HG02973 (cell line): ENCODE data around the gene TMC7.
"Not testable (repeated sequence)": the region's sequence is repeated elsewhere in the genome, so short reads cannot be mapped to it uniquely, and the experiment has no call there.

ENCODE experiments used
- ATAC-seq: cut with Tn5 transposase; IDR thresholded peaks from one replicate; pipeline ENCODE4 v1.9.1; 2021; ENCODE audit warnings: moderate library complexity; ENCODE audit not compliant: unreplicated experiment

The TMC7 gene

DNA sequence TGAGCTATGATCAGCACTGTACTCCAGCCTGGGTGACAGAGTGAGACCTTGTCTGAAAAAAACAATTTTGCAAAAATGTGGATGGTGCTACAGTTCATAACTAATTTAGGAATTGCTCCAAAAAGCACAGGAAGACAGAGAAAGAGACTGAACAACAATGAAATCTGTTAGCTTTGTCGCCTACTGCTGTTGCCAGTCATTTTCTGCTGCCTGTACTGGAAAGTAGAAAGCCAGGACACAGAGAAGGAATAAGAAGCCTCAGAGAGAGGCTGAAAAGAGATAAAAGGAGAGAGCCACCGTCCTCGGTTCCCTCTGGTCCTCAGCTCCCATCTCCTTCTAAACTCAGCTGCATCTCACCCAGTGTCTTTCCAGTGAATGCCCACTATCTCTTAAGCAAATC is 8.6 kb upstream of the TMC7 start:
- no peak for ATAC-seq

DNA sequence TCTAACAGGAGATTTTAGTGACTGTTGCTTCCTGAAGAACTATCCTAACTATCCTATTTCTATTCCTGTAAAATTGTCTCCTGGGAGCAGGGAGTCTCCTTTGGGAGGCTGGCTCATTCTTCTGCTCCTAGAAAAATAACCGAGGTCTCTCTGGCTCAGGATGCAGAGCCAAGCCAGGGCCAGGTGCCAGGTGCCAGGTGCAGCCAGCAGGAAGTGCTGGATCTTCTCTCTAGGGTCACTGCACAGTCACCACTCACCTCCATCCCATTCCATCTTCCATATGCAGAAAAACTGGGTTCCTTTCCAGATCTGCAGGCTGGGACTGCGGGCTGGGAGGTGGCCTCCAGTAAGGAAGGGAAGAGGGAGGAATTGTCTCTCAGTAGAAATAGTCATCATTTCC is 3.8 kb upstream of the TMC7 start:
- no peak for ATAC-seq

DNA sequence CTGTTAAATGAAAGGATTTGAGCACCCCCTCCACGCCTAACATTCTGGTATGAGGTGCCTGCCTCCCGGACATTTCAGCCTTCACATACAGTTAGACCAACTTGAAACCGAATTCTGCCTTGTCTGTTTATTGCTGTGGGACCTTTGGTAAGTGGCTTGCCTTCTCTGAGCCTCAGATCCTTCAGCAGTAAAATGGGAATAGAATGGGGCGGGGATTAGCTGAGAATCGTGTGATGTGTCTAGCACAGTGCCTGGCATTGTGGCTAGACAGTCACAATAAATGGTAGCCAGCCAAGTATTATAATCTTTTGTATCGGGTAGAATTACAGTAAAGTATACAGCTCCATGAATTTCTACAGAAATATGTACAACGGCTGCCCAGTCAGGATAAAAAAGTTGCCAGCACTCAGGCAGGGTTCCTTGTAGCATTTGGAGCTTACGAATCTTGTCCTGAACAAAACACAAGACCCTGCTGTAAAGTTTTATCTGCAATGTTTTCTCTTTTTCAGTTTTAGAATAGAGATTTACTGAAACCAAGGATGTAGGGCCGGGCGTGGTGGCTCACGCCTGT is 786 bp downstream of the TMC7 start:
- ATAC-seq = no peak

DNA sequence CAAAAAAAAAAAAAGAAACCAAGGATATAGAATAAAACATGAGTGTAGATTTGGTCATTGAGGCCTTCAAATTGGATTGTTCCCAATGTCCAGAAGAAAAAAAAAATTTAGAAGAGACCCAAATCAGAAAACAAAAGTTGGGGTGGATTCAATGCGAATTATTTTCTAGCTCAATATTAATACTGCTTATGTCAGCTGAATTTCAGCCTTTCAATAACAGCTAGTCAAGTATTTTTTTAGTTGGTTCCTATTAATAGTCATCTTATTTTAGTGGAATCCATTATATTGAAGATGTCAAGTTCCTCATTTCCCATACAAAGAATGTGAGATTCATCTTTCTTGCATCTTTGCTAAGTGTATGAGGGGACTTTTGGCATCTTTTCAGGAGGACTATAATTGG is 1.5 kb downstream of the TMC7 start:
- ATAC-seq = not testable (repeated sequence)

DNA sequence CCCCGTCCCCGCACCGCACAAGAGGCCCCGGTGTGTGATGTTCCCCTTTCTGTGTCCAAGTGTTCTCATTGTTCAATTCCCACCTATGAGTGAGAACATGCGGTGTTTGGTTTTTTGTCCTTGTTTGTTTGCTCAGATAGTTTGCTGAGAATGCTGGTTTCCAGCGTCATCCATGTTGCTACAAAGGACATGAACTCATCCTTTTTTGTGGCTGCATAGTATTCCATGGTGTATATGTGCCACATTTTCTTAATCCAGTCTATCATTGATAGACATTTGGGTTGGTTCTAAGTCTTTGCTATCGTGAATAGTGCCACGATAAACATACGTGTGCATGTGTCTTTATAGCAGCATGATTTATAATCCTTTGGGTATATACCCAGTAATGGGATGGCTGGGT is 8.0 kb downstream of the TMC7 start:
- not testable (repeated sequence) for ATAC-seq

DNA sequence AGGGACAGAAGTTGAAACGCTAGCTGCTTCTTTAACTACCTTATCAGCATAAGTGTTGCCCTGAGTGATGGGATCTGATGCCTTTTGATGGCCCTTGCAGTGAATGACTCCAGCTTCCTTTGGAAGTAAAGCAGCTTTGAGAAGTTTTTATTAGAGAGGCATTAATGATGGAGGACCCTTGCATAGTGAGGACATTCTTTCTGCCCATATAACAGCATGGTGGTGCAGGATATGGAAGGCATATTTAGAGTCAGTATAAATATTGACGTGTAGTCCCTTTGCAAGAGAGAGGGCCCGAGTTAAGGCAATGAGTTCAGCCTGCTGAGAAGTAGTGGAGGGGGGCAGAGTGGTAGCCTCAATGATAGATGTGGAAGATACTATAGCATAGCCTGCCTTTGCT is 9.8 kb downstream of the TMC7 start:
- not testable (repeated sequence) for ATAC-seq

DNA sequence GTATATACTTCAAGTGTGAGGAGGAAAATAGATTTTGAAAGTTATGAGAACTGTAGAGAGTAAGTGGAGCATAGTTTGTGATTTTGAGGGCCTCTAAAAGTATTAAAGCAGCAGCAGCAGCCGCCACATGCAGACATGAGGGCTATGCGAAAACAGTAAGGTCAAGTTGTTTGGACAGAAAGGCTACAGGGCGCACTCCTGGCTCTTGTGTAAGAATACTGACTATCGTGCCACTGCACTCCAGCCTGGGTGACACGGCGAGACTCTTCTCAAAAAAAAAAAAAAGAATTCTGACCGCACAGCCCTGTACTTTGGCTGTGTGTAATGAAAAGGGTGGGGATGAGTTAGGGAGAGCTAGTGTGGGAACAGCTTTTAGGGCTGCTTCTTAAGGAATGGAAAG is 10.4 kb downstream of the TMC7 start:
- ATAC-seq = not testable (repeated sequence)

DNA sequence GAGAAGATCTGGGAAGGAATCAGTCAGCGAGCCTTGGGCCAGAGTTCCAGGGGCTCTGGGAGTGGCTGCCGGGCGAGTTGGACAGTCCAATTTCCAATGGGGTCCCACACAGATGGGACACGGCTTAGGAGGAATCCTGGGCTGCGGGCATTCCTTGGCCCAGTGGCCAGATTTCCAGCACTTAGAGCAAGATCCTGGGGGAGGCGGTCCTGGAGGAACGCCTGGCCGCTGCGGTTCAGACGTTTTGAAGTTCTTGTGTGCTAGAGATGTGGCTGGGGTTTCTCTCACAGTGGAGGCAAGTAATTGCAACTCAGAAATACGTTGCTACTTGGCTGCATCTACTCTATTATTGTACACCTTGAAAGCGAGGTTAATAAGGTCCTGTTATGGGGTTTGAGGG is 11.7 kb downstream of the TMC7 start:
- ATAC-seq = not testable (repeated sequence)

DNA sequence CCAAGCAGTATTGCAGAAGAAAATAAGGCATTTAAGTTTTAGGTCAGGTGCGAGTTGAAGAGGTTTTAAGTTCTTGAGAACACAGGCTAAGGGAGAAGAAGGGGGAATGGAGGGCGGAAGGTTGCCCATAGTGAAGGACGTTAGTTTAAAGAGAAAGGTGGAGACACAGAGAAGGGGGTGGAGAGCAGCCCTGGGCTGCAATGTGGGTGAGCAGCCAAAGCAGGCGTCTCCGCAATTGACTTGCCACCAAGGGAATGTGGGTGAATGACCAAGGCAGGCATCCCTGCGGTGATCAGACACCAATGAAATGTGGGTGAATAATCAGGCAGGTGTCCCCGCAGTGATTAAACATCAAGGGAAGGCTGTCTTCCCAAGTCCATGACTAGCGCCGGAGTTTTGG is 12.8 kb downstream of the TMC7 start:
- not testable (repeated sequence) for ATAC-seq

DNA sequence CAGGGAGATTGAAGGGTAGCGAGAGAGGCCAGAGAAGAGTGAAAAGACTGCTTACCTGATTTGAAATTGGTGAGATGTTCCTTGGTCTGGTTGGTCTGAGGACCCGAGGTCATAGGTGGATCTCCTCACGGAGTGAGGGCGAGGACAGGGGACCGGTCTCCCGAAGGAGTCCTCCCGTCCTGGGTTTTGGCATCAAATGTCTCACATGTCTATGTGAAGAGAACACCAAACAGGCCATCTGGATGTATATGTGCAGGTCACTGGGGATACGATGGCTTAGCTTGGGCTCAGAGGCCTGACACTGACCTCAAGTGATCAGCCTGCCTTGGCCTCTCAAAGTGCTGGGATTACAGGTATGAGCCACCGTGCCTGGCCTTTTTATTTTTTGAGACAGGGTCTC is 13.3 kb downstream of the TMC7 start:
- ATAC-seq = not testable (repeated sequence)

DNA sequence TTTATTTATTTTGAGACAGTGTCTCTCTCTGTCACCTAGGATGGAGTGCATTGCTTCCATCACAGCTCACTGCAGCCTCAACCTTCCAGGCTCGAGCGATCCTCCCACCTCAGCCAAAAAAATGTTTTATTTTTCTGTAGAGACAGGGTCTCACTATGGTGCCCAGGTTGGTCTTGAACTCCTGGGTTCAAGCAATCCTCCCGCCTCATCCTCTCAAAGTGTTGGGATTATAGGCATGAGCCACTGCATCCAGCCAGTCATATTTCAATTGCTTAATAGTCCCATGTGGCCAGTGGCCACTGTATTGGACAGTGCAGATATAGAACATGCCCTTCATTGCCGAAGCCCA is 15.3 kb downstream of the TMC7 start:
- no peak for ATAC-seq

DNA sequence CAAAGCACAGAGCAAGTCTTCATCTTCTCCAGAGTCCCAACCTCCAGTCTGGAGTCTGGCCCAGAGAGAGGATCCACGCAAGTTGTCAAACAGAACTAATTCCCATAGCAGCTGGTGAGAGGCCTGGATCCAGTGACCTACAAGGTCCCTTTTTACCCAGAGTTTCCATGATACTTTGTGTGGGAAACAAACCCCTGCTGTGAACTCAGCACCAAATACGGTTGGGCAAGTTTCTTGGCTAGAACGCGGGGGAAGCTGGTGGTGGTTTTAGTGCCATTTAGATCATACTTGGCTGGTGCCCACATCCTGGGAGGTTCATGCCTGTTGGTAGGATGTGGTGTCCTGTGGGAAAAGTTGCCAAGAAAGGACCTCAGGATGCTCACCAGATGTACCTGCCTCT is 18.1 kb downstream of the TMC7 start:
- ATAC-seq = no peak

DNA sequence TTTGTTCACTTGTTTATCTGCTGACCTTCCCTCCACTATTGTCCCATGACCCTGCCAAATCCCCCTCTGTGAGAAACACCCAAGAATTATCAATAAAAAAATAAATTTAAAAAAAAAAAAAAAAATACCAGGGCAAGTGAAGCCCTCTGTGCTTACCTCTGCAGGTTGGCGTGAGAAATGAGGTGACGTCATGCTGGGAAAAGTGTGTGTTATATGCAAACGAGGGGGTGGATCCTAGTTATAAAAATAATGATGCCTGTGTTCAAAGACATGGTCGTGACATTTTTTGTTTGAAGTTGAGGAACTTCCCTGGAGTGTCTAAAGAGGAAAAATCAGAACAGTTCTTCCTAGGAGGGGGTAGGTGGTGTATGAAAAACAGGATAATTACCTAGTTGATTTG is 20.2 kb downstream of the TMC7 start:
- no peak for ATAC-seq

DNA sequence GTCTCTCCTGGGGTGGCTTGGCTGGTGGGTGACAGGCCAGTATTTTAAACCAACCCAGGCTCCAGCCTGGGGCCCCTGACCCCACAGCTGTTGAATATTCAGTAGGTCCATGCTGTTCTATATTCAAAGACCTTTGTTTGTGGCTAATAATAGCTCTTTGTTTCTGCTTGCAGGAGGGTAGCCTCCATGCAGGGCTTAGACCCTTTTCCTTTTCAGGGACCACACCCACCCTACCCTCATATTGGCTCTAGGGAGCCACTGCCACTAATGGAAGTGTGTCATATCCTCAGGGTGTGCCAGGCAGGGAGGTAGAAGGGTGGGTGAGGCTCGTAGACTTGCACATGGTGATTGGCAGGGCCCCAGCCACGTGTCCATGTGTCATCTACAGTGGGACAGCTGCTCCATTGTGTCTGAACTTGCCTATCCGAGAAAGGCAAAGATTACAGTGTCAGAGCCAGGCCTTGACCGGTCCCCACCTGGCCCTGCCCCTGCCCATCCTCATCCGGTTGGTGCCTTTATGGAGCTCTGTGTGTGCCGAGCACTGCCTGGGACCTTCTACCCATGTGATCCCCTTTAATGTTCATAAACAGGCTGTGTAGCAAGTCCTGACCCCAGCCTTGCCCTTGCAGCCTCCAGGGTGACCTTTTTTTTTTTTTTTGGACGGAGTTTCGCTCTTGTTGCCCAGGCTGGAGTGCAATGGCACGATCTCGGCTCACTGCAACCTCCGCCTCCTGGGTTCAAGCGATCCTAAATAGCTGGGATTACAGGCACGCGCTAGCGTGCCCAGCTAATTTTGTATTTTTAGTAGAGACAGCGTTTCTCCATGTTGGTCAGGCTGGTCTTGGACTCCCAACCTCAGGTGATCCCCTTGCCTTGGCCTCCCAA is 22.1 kb downstream of the TMC7 start:
- ATAC-seq = no peak

DNA sequence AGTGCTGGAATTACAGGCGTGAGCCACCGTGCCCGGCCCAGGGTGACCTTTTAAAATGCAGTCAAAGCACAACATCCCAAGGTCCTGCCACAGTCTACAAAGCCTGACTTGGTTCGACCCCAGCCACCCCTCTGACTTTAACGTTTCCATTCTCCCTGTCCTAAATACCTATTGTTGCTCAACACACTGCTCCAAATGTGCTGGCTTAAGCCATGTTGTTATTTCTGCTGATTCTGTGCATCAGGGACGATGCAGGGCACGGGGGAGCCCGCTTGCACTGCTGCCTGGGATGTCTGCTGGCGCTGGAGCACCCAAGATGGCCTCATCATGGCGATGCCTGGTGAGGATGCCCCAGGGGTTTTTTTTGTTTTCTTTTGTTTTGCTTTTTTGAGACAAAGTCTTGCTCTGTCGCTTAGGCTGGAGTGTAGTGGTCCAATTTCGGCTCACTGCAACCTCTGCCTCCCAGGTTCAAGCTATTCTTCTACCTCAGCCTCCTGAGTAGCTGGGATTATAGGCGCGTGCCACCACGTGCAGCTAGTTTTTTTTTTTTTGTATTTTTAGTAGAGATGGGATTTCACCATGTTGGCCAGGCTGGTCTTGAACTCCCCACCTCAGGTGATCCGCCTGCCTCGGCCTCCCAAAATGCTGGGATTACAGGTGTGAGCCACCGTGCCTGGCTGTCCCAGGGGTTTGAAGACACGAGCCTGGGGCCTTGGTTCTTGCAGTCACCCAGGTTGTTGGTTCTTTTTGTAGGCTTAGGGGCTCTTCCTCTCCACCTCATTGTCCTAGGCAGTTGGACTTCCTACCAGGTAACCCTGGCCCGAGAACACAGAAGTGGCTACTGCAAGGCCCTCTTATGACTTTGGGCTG is 22.9 kb downstream of the TMC7 start:
- ATAC-seq = no peak

DNA sequence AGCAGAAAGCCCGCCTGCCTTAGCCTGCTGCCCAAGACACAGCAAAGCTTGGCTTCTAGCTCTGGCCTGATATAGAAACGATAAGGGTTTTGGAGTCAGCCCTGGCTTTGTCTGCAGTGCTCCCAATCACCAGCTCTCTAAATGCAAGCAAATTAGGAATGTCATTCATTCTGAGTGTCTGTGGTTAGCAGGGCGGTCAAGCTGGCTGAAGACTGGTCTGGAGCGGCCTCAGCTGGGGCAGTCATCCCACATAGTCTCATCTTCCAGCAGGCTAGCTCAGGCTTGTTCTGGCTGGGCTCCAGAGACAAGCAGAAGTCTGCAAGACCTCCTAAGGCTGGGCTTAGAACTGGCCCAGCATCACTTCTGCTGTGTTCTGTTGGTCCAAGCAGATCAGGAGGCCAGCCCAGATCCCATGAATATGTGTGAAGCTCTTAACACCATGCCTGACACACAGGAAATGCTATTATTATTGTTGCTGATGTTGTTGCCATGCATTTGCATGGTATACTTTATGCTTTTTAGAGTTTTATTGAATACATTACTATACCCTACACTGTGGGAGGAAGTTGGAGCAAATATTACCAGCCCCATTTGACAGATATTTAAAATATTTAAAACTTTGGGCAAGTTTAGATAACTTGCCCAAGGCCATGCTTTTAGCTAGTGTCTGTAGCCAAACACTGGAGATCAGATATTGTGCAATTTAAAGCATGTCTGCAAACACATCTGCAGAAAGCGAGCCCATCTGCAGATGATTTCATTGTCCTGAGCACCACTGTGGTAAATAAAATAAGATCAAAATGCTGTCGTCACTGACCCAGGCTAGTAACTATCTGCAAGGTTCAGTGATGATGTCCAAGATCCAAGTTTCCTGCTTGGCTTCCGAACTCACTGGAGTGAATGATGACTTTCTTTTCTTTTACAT is 24.8 kb downstream of the TMC7 start:
- ATAC-seq = no peak

DNA sequence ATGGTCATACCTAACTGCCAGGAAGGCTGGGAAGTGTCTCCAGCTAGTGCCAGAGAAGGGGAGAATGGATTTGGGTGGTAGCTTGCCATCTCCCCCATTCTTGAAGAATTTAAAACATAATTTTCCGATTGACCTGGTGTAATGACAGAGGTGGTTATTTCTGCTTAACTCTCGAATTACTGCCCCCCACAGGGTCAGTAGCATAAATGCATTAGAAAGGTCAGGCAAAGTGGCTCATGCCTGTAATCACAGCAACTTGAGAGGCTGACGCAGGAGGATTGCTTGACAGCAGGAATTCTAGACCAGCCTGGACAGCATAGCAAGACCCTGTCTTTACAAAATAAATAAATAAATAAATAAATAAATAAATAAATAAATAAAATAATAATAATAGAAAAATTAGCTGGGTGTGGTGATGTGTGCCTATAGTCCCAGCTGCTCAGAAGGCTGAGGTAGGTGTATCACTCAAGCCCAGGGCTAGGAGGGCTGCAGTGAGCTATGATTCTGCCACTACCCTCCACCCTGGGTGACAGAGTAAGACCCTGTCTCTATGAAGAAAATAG is 27.5 kb downstream of the TMC7 start:
- ATAC-seq = no peak

DNA sequence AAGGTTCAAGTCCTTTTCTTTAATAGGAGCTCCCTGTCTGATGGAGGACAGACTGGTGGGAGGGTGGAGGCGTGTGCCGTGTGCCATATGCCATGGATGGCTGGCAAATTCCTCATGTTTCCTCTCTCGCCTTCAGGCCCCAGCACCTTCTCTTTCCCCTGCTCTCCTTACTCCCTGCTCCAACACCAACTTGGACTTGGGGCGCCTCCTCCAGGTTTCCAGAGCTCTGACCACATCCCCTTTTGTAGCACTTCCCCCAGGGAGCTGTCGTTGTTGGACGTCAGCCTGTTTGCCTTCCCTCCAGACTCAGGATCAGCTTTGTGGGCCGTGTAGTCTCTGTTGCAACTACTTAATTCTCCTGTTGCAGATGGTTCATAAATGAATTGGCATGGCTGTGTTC is 30.7 kb downstream of the TMC7 start:
- no peak for ATAC-seq

DNA sequence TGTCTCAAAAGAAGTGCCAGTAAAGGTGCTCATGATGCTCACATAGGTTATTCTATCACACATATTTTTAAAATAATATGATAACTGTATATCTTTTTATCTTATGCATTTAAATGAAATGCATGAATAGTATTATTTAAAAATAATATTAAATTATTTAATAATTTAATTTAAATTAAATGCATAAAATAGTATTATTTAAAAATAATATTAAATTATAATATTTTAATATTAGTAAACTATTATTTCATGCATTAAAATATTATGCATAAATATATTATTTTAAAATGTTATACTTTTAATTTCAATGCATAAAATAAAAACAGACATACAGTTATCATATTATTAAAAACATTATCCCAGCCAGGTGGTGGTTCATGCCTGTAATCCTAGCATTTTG is 33.4 kb downstream of the TMC7 start:
- ATAC-seq = no peak

DNA sequence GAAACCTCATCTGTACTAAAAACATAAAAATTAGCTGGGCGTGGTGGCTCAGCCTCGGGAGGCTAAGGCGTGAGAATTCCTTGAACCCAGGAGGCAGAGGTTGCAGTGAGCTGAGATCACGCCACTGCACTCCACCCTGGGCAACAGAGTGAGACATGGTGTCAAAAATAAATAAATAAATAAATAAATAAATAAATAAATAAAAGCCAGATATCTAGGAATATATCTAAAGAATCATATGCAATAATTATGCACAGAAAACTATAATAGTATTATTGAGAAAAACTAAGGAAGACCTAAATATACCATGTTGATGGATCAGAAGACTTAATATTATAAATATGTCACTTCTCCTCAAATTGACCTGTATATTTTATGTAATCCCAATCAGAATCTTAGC is 37.0 kb downstream of the TMC7 start:
- ATAC-seq = no peak
